ENCODE measurements around the gene GRIK3. TPM values are rescaled to one million over a fixed set of nuclear protein-coding genes. Genes with fewer than 3 reads are reported as not detected.

The GRIK3 gene
- total RNA-seq, 1 donor from 2014 or later = 32.2 TPM

DNA sequence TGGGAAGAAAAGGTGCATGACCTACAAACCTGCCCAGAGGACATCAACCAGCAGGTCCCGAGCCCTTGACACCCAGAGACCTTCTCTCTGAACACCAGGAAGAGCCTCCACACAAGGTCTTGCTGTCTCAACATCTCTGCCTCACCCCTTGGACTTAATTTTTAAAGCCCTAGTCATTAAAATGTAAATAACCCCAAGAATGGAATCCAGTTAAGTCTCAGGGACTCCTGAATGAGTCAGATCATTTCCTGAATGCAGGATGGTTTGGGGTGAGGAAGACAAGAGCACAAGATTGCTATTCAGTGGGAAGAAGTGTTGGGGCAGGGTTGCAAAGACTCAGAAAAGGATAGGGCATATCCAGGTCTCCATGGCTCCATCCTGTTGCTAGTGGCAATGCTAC lies 17.8 kb upstream of the GRIK3 start:
- intact Hi-C loops (cut with DNase I) = no loop called here
- DNase-seq (ENCODE audit: low spot score) (no peak), ATAC-seq (no peak)

DNA sequence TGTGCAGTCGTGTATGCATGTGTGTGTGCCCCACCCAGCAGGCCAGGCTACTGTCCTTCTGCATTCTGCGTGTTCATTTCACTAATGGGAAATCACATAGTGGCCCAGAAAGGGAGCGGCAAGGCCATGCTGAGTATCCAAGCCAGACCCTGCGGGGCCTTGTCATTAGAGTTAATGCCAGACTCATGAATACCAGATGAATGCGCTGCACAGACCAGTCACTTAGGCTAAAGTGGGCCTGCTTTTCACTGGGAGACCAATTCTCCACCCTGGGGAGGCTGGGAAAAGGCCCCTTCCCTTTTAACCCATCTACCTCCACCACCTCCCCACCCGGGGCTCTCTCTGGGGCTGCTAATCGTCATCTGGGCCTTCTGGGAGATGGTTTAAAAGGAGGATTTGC lies 17.0 kb upstream of the GRIK3 start:
- intact Hi-C loops (cut with DNase I) = no loop called here
- no peak for ATAC-seq
- DNase-seq (ENCODE audit: low spot score) = no peak

DNA sequence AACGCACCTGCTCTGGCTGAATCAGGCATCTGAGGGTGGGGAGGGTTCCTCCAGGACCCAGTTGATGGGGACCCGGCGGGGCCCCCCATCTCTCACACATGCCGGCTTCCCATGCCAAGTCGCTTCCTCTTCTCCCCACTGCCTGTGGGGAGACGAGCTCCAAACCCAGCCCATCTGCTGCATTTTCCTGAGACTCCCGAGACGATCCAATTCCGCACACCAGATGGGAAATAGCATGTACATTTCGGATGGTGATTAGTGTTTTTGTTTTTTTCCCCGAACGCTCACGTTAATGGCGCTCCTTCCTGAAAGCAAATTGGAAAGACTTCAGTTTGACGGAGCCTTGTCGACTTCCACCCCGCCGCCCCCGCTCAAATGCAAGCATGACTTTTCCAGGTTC lies 13.2 kb upstream of the GRIK3 start:
- DNase-seq (ENCODE audit: low spot score) (no peak), ATAC-seq (no peak)
- intact Hi-C loops (cut with DNase I) = no loop called here

DNA sequence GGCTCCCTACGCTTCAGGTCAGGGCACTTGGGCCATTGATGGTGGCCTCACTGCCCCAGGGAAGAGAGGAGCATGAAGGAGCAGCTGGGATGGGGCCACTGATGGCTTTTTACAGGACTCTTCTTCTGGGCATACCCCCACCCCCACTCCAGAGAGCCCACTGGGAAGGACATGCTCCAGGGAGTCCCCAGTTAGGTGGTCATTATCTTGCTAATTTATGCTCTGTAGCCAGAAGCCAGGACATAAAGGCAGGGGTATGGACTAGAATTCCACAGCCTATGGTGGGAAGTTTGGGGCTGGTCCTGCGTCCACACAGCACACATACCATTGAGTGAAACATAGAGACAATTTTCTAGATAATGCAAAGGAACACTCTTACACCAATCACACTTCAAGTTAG lies 8.8 kb upstream of the GRIK3 start:
- DNase-seq (ENCODE audit: low spot score) = no peak
- ATAC-seq = no peak
- intact Hi-C loops (cut with DNase I) = no loop called here

DNA sequence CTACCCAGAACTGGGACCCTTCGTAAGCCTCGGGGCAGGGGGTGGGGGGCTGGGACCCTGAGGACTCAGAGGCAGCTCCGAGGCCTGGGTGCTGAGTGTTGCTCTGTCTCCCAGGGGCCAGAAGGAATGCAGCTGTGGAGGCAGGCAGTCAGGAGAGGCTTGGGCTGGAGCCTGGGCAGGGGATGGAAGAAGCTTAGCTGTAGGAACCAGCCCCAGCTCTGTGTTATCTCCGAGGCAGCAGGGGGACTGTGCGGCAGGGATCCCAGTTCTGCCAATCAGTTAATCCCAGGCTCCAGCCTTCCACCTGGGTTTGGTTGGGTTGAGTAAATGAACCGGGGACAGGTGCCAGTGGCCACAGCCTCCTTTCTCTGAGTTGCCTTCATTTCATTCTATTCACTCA lies 8.2 kb upstream of the GRIK3 start:
- intact Hi-C loops (cut with DNase I) = no loop called here
- ATAC-seq = no peak
- DNase-seq (ENCODE audit: low spot score) = no peak

DNA sequence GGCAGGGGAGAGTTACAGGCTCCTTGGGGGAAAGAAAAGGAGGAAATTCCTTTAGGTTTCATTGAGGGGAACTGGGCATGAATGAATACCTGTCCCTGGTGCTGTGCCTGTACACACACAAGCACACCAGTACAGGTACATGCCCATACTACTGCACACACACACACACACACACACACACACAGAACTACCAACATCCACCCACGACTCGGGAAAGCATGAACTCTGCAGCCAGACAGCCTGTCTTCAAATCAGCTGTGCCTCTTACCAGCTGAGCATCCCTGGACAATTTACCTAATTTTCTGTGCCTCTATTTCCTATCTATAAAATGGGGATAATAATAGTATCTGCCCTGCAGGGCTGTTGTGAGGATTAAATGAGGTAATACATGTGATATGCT lies 7.2 kb upstream of the GRIK3 start:
- DNase-seq (ENCODE audit: low spot score) (no peak), ATAC-seq (no peak)
- intact Hi-C loops (cut with DNase I) = no loop called here

DNA sequence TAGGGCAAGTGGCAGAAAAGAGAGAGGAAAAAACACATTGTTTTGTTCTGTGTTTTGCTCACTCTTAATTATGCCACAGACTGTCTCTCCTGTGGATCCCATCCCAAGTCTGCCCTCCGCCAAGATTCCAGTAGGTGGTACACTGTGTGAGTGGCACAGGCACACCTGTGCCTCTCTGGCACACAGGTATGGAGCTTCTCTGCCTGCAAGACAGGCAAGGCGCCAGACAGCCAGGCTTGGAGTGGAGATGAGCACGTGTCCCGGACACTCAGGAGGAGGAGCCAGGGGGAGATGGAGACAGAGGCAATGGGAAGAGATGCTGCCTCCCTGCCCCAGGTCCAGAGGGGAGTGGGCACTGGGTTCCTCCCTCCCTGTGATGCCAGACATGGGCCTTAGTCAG lies 6.5 kb upstream of the GRIK3 start:
- intact Hi-C loops (cut with DNase I) = no loop called here
- DNase-seq (ENCODE audit: low spot score) (no peak), ATAC-seq (no peak)

DNA sequence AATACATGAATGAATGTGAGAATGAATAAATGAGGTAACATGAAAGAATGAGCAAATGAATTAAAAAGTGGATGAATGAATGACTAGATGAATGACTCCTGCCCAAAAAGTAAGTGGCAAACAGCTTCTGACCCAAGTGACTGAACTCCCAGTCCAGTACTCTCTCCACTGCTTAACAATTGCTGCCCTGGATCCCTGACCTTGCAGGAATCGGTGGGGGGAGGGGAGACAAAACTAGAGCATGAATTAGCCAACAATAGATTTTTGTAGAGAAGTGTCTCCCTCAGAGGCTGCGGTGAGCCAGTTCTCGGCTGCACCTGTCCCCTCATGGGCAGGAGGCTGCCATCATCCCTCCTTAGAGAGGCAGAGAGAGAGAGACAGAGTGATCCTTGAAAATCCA lies 5.9 kb upstream of the GRIK3 start:
- ATAC-seq (no peak), DNase-seq (ENCODE audit: low spot score) (no peak)
- intact Hi-C loops (cut with DNase I) = no loop called here

DNA sequence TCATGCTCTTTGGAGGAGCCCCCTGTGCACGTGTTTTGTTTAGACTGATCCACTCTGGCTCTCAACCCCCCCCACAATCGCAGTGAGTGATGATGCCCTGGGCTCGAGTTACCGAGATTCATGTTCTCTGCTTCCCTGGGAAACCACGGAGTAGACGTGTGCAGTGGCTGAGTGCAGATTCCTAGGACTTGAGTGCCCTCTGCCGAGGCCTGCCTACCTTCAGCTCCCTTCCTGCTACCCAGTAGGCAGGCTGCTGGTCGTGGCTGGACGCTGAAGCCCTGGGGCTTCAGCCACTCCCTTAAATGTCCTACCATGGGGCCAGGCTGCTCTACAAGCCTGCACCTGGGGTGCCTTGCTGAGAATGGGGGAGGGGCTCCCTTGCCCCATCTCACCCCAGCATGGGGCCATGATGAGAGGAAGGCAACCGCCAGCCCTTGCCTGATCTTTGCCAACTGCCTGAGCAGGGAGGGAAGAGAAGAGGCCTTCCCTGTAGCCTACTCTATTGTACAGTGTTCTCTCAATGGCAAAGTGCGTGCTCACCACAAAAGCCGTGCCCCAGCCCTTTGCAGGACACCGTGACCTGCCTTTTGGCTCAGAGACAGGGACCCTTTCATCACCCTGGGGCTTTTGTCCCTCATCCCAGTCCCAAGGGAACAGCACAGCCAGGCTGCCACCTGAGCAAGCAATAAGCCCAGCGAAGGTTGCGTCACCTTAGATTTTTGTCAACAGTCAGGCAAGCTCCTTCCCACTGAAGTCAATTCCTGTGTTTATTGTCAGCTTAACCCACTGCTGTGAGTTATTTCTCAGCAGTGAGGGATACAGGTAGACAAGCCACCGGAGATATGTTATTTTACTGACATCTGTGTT lies 4.1 kb upstream of the GRIK3 start:
- intact Hi-C loops (cut with DNase I) = no loop called here
- ATAC-seq = peak; percentile 70

DNA sequence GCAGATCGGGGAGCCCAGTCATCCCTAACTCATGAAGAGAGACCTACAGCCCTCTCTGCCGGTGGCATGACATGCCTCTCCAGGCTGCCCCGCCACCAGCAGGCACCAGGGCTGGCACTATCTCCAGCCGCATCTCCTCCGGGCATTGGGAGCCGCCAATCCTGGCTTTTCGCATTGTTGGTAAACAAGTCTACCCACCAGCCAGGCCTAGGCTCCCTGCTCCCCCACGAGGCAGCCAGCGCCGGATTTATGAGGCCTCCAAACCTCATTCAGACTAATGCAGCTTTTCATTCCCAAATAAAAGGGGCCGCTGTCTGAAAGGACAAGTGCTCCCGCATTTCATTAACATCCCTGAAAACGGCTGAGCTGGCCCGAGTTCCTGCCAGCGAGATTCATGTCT lies 3.4 kb upstream of the GRIK3 start:
- DNase-seq (ENCODE audit: low spot score) (no peak), ATAC-seq (peak; percentile 27)
- intact Hi-C loops (cut with DNase I) = no loop called here

More for the DNA sequence above, 4.1 kb upstream of the GRIK3 start:
- DNase-seq (ENCODE audit: low spot score) = no peak

DNA sequence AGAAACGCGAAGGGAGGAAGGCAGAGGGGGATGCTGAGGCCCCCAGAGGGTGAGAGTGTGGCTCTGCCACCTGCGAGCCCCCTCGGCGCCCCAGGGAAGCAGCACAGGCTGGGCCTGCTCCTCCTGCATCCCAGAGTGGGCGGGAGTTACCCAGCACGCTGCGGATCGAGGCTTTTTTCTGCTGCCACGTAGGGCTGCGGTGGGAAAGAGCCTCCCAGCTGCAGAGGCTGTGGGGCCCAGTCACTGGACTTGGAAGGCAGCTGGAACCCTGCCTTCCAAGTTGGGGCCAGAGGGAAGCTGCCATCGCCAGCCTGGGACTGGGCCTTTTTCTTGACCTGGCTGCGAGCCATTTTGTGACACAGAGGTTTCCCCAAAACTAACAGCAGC lies 2.3 kb upstream of the GRIK3 start:
- intact Hi-C loops (cut with DNase I) = no loop called here
- ATAC-seq (no peak), DNase-seq (ENCODE audit: low spot score) (no peak)

DNA sequence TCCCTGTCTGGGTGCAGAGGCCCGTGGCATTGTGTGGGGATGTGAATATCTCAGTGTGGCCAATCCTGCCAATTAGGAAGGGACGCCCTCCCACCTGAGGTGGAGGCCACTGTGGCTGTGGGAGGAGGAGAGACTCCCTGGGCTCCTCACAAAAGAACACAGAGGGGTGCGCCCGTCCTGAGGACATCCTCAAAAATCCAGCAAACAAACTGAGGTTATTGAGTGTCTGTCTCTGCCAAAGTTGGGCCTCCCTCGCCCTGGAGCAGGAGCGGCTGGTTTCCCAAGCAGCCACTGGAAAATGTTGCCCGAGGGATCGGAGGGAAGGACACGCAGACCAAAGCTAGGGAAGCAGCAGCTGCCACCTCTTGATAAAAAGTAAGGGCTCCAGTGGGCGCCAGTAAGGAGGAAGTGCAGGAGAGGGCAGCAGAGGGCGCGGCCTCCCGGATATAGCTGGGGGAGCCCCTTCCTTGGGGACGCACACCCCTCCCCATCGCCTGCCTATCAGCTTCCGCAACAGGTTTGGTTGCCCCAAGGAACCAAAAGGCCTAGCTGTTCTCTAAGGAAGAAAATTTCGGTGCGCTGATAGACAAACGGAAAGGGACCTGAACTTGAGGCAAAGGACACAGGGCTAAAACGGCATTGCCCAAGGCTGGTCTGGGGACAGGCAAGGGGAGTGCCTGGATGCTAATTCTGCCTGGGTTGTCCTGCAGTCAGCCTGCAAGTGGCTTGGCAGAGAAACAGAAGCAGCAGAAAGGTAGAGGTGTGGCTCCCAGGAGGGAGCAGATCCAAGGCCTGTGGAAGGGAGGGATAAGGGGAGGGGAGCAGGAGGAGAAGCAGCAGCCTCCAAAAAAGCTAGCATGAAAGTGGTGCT lies 1.7 kb upstream of the GRIK3 start:
- ATAC-seq (no peak), DNase-seq (ENCODE audit: low spot score) (no peak)
- intact Hi-C loops (cut with DNase I) = no loop called here

DNA sequence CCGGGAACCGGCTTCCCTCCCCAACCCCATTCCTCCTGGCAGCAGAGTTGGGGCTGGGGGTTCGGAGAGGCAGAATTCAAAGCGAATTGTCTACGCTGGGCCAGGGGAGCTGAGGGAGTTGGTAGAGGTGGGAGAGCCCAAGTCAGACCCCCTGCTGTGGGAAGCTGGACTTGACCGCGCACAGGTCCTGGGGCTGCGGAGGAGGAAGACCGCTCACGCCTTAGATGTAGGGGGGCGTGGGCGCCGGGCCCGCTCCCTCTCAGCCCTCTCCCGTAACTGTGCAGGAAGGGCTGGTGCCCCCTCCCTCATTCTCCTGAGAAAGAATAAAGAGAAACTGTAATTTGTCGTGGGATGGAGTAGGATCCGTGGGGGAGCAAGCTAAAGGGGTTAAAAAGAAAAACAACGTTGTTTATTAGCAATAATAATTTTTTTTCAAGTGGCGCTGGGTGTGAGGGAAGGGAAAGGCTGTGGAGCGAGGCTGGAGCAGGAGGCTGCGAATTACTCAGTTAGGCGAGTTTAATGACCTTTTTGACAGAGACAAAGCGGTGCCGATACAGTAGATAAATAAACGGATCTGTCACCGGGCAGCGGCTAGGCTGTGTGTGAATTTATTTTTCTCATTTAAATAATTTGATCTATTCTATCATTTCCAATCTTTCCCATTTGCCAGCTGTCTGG lies 838 bp upstream of the GRIK3 start:
- ATAC-seq = no peak
- intact Hi-C loops (cut with DNase I) = no loop called here
- DNase-seq (ENCODE audit: low spot score) = no peak

DNA sequence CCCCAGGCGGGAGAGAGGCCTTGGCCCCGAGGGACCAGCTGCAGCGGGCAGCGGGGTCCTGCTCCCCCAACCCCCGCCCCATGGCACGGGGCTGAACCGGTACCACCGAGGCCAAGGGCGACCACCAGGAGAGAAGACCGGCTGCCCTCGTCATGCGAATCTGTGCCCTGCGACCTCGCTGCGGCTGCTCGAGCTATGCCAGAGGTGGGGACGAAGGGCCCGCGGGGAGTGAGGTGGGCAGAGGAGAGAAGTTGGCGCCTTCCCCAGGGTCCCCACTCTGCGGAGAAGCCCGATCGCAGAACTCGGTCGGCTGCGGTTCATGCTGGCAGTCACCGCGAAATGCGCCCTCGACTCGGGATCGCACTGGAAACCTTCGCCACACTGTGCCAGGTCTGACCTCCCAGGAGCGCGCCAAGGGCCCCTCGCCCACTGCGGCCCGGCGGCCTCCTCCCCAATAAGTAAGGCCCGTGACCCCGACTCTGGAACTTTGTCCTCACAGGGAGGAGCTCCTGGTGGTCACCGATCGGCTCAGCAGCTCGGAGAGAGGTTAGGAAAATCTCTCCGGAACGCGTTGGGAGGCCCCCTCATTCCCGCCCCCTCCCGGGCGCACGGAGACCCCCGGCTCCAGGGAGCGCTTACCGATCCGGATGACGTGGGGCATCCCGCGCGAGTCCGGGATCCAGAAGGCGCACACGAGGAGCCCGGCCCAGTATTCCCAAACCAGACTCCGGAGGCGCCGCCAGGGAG lies 787 bp downstream of the GRIK3 start:
- intact Hi-C loops (cut with DNase I) = no loop called here
- ATAC-seq (no peak), DNase-seq (ENCODE audit: low spot score) (no peak)

DNA sequence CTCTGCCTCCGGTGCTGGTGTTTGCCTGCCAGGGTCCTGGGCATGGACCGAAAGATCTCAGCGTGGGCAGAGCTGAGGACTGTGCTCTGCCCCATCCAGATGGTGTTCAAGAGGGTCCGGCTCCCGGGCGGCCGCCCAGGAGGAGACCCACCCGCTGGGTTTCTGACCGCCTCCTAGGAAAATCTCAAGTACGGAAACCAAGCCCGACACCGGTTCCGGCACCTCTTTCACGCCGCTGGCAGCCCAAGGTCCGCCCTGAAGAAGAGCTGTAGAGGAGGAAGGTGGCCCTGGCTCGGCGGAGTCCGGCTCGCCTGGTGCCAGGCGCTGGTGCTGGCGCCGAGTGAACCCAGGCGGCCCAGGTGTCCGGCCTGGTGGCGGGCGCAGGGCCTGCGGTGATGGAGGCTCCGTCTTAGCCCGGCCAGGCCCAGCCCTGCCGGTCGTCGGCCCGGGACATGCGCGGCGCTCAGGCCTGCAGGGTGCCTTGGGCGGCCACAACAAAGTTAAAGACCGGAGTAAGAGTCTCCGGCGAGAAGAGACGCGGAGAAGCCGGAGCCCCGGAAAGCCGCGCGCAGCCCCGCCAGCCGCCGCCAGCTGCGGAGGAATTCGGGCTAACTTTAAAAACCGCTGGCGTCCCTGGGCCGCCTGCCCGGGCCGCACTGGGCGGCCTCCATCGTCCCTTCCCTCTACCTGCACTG lies 1.5 kb downstream of the GRIK3 start:
- intact Hi-C loops (cut with DNase I) = no loop called here

DNA sequence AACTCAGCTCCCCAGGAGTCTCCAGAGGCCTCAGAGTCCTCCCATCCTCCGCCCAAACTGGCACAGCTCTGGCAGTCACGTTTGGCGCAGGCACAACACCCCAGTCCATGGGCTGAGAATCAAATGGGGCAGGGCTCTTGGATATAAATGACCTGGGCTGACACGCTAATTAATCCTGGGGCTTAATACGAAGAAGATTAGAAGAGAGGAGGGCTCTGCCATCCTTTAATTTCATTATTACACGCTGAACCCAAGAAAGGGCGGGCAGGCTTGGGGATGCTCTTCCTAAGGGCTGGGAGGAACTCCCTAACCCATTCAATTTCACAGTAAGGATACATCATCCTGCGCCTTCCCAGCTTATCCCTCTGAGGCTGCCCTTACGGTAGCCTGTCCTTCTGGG lies 2.4 kb downstream of the GRIK3 start:
- ATAC-seq (no peak), DNase-seq (ENCODE audit: low spot score) (no peak)
- intact Hi-C loops (cut with DNase I) = no loop called here

More for the DNA sequence above, 1.5 kb downstream of the GRIK3 start:
- ATAC-seq (peak; percentile 23), DNase-seq (ENCODE audit: low spot score) (no peak)

DNA sequence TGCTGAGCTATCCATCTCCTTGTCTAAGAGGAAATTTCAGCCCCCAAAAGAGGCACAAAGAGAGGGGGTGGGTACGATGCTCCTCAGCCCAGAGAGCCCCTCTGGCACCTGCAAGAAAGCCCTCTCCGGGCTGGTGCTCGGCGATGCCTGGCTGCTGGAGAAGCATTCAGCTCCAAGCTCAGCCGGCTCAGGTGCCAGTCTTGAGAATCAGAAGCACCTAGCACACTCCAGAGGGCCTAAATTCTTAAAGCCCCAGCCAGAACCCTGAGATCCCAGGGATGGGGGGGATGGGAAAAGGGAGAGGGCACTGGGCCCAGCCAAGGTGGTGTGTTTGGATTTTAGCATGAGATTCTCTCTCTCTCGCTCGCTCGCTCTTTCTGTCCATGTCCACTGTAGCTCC lies 2.9 kb downstream of the GRIK3 start:
- no peak for DNase-seq (ENCODE audit: low spot score)
- intact Hi-C loops (cut with DNase I) = no loop called here

DNA sequence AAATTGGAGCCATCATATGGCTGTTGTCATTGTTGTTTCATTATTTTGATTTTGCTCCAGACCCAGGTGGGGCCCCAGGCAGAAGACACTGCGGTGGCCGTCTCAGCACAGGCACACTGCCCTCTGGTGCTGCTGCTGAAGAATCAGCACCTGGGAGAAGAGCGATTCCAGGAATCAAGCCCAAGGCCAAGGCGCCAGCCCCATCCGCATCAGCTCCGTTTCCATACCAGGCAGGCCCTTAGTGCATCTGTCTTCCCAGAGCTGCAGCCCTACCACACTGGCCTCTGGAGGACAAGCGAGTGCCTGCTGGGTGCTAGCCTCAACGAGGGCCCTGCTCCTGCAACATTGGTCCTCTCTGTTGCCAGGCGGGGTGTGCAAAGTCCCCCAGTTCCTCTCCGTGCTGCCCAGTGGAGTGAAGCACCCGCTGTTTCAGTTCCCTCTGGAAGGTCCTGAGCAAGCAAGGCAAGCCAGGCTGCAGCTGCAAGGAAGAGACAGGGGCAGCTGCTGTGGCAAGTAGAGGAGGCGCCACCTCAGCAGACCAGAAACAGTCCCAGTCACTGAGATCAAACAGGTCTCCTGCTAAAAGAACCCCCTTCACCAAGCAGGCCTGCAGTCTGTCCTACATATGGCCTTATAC lies 5.2 kb downstream of the GRIK3 start:
- DNase-seq (ENCODE audit: low spot score) = no peak
- no peak for ATAC-seq
- intact Hi-C loops (cut with DNase I) = loop anchor here (10.0 kb wide), 1 partner anchor 324 kb away; no protein-coding TSS in a partner anchor

More for the DNA sequence above, 2.9 kb downstream of the GRIK3 start:
- no peak for ATAC-seq
